ENCODE results near the gene PACRG.

GRCh38 chr6:163352011-163352685 is 624.4 kb downstream of the PACRG start:
- no peak for TF ChIP-seq USF2 (IDR thresholded peaks at IDR 0.05)
- no peak for TF ChIP-seq CTCF (IDR thresholded peaks at IDR 0.05)
- TF ChIP-seq HOXA7 (CRISPR knock-in tag; IDR thresholded peaks at IDR 0.05): no peak
- no peak for TF ChIP-seq RAD21 (conservative IDR thresholded peaks at IDR 0.05 in 1 of 2, IDR thresholded peaks at IDR 0.05 in 1 of 2)
- TF ChIP-seq ZFP36 (IDR thresholded peaks at IDR 0.05; ENCODE audit: borderline replicate concordance, partially characterized antibody): no peak
- TF ChIP-seq NFE2L2 (conservative IDR thresholded peaks at IDR 0.05; ENCODE audit: low read length): no peak
- TF ChIP-seq KDM1A (IDR thresholded peaks at IDR 0.05; ENCODE audit: low read depth): no peak
- no peak for TF ChIP-seq NPAS2 (CRISPR knock-in tag; IDR thresholded peaks at IDR 0.05; ENCODE audit: borderline replicate concordance)
- no peak for TF ChIP-seq JUN (IDR thresholded peaks at IDR 0.05)
- no peak for TF ChIP-seq SMC3 (IDR thresholded peaks at IDR 0.05)
- no peak for TF ChIP-seq CEBPB (IDR thresholded peaks at IDR 0.05)
